ENCODE data around the gene OIT3. TPM values are rescaled to one million over a fixed set of nuclear protein-coding genes. Genes with fewer than 3 reads are reported as not detected.

The OIT3 gene
- polyA plus RNA-seq, 1 experiment = not detected

- H3K9me3 ChIP-seq (ENCODE audit: control insufficient read depth, insufficient read depth, low read length) = no peaks in the 10 kb centered on the region
- no peak overlapping the region for H3K4me3 ChIP-seq (ENCODE audit: low read depth, low read length)
- TF ChIP-seq, protein P1, sequence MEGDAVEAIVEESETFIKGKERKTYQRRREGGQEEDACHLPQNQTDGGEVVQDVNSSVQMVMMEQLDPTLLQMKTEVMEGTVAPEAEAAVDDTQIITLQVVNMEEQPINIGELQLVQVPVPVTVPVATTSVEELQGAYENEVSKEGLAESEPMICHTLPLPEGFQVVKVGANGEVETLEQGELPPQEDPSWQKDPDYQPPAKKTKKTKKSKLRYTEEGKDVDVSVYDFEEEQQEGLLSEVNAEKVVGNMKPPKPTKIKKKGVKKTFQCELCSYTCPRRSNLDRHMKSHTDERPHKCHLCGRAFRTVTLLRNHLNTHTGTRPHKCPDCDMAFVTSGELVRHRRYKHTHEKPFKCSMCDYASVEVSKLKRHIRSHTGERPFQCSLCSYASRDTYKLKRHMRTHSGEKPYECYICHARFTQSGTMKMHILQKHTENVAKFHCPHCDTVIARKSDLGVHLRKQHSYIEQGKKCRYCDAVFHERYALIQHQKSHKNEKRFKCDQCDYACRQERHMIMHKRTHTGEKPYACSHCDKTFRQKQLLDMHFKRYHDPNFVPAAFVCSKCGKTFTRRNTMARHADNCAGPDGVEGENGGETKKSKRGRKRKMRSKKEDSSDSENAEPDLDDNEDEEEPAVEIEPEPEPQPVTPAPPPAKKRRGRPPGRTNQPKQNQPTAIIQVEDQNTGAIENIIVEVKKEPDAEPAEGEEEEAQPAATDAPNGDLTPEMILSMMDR (IDR thresholded peaks at IDR 0.05; ENCODE audit: low read depth, low read length) = no peak
- no peak overlapping the region for H3K27ac ChIP-seq (ENCODE audit: low read depth, low read length)
- ChIA-PET POLR2A (no interaction called here), CTCF (no interaction called here)
- peaks cover 6% of the 10 kb centered on the region for H3K27me3 ChIP-seq (ENCODE audit: control insufficient read depth, insufficient read depth, low read length)
- no peak for DNase-seq (ENCODE audit: low read depth, low spot score)
Measured at GRCh38 chr10:72928798-72929197, 35.3 kb downstream of the OIT3 start.

- no peak for DNase-seq (ENCODE audit: low read depth, low spot score)
- TF ChIP-seq, protein P1 (IDR thresholded peaks at IDR 0.05; ENCODE audit: low read depth, low read length) = no peak
- CTCF ChIA-PET = no interaction called here
- Histone ChIP-seq H3K4me3 (ENCODE audit: low read depth, low read length) (no peak overlapping the region), H3K27me3 (ENCODE audit: control insufficient read depth, insufficient read depth, low read length) (peaks cover 2% of the 10 kb centered on the region), H3K9me3 (ENCODE audit: control insufficient read depth, insufficient read depth, low read length) (no peaks in the 10 kb centered on the region), H3K27ac (ENCODE audit: low read depth, low read length) (no peak overlapping the region)
- POLR2A ChIA-PET = no interaction called here
Measured at GRCh38 chr10:72930276-72930675, 36.7 kb downstream of the OIT3 start.

- no peaks in the 10 kb centered on the region for H3K9me3 ChIP-seq (ENCODE audit: control insufficient read depth, insufficient read depth, low read length)
- no peak for DNase-seq (ENCODE audit: low read depth, low spot score)
- ChIA-PET POLR2A (interaction anchor here (0.5 kb wide), 1 partner anchor 710 kb away, joined by 8 read pairs; no protein-coding TSS in a partner anchor), CTCF (no interaction called here)
- peaks cover 2% of the 10 kb centered on the region for H3K27me3 ChIP-seq (ENCODE audit: control insufficient read depth, insufficient read depth, low read length)
- H3K4me3 ChIP-seq (ENCODE audit: low read depth, low read length) = no peak overlapping the region
- TF ChIP-seq, protein P1 (IDR thresholded peaks at IDR 0.05; ENCODE audit: low read depth, low read length) = no peak
- no peak overlapping the region for H3K27ac ChIP-seq (ENCODE audit: low read depth, low read length)
Measured at GRCh38 chr10:72932259-72933015, 38.9 kb downstream of the OIT3 start.

- H3K27ac ChIP-seq (ENCODE audit: low read depth, low read length) = no peak overlapping the region
- POLR2A ChIA-PET = no interaction called here
- TF ChIP-seq, protein P1 (IDR thresholded peaks at IDR 0.05; ENCODE audit: low read depth, low read length) = no peak
- H3K4me3 ChIP-seq (ENCODE audit: low read depth, low read length) = no peak overlapping the region
- H3K9me3 ChIP-seq (ENCODE audit: control insufficient read depth, insufficient read depth, low read length) = no peaks in the 10 kb centered on the region
- CTCF ChIA-PET = no interaction called here
- DNase-seq (ENCODE audit: low read depth, low spot score) = no peak
- H3K27me3 ChIP-seq (ENCODE audit: control insufficient read depth, insufficient read depth, low read length) = peaks cover 2% of the 10 kb centered on the region
Measured at GRCh38 chr10:72935361-72935760, 41.8 kb downstream of the OIT3 start.

DNA sequence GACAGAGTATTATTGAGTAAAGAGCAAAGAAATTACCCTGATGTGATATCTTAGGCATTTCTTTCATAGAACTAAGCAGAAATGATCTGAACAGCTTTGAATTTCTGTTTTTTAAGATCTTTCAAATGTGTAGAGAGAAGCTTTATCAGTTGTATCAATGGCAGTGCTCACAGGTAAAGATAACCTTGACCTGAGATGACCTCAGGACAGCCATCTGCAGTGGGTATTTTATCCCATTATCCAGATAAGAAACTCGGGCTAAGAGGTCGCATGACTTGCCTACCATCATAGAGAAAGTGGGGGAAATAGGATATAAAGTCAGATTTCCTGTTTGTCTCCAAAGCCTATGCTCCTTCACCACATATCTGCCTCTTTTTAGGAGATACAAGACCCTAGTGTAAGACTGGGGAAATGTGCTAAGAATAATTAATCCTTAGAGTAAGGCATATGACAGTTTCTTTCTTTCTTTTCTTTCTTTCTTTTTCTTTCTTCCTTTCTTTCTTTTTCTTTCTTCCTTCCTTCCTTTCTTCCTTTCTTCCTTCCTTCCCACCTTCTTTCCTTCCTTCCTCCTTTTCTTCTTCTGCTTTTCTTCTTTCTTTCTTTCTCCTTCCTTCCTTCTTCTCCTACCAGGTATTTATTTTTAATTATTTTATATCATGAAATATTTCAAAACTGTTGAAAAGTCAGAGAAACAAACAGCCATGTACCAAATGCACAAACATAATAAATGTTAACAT, 50.1 kb downstream of the OIT3 start:
- H3K9me3 ChIP-seq (ENCODE audit: control insufficient read depth, insufficient read depth, low read length) = no peaks in the 10 kb centered on the region
- TF ChIP-seq, protein P1 (IDR thresholded peaks at IDR 0.05; ENCODE audit: low read depth, low read length) = no peak
- peaks cover 16% of the 10 kb centered on the region for H3K27me3 ChIP-seq (ENCODE audit: control insufficient read depth, insufficient read depth, low read length)
- DNase-seq (ENCODE audit: low read depth, low spot score) = no peak
- ChIA-PET CTCF (no interaction called here), POLR2A (no interaction called here)
- H3K4me3 ChIP-seq (ENCODE audit: low read depth, low read length) = no peak overlapping the region
- H3K27ac ChIP-seq (ENCODE audit: low read depth, low read length) = no peak overlapping the region

All from AG04450 (cell line).